HEK293 (cell line): ENCODE results near the gene NTRK3.

Experiments used
- CTCF ChIA-PET: fragments of 350-600 bp; formaldehyde crosslinking; extraction: SDS; loops from one replicate; lab custom pipeline; 2021; ENCODE audit warnings: antibody characterized with exemption; lab: Yijun Ruan, JAX
- POLR2A ChIA-PET: fragments of 300-600 bp; formaldehyde crosslinking; extraction: SDS; loops from one replicate; lab custom pipeline; 2020; ENCODE audit warnings: antibody characterized with exemption, inconsistent platforms; lab: Yijun Ruan, JAX
- H3K27ac ChIP-seq: fragments of 200-500 bp; sonication (Bioruptor generic); 2 replicates; pipeline ENCODE4 v1.5.1; 2014; ENCODE audit warnings: low read depth, low read length, control low read depth, inconsistent platforms; ENCODE audit errors: extremely low read depth
- H3K36me3 ChIP-seq, 2 experiments: fragments of 200-500 bp in 1 of 2; sonication (Bioruptor generic) in 1 of 2; 1 replicate in 1 of 2; 2 replicates in 1 of 2; pipeline ENCODE4 v1.5.1; 2014 to 2017; ENCODE audit warnings: inconsistent platforms in 2 of 2, low read length in 2 of 2; ENCODE audit not compliant: control insufficient read depth in 2 of 2, insufficient read depth in 1 of 2
- H3K4me1 ChIP-seq: fragments of 200-500 bp; sonication (Bioruptor generic); 2 replicates; pipeline ENCODE4 v1.5.1; 2014; ENCODE audit warnings: mild to moderate bottlenecking, low read length, inconsistent platforms; ENCODE audit not compliant: control insufficient read depth, insufficient read depth
- H3K4me3 ChIP-seq: 2 replicates; pipeline ENCODE4 v1.5.1; 2011; ENCODE audit warnings: low read depth, mild to moderate bottlenecking, control low read depth, low read length, moderate library complexity
- H3K9me3 ChIP-seq: fragments of 200-500 bp; sonication (Bioruptor generic); 2 replicates; pipeline ENCODE4 v1.5.1; 2014; ENCODE audit warnings: low read depth, low read length, inconsistent platforms; ENCODE audit not compliant: control insufficient read depth, insufficient read depth
- HOXD13 ChIP-seq: sonication (generic); formaldehyde crosslinking; IDR thresholded peaks from 2 replicates; pipeline ENCODE4 v1.8.0; 2022; ENCODE audit warnings: missing genetic modification reagents, borderline replicate concordance
- IKZF3 ChIP-seq: fragments of 450-650 bp; IDR thresholded peaks from 2 replicates; pipeline ENCODE4 v1.5.0; 2018; ENCODE audit warnings: missing biosample characterization, mild to moderate bottlenecking, missing genetic modification characterization, moderate library complexity
- KLF9 ChIP-seq: fragments of 450-650 bp; formaldehyde crosslinking; IDR thresholded peaks from 2 replicates; pipeline ENCODE4 v1.5.1; 2016; ENCODE audit warnings: missing biosample characterization, missing genetic modification characterization, low read depth
- RBAK ChIP-seq: fragments of 450-650 bp; formaldehyde crosslinking; IDR thresholded peaks from 2 replicates; pipeline ENCODE4 v1.5.1; 2016; ENCODE audit warnings: missing biosample characterization, missing genetic modification characterization
- ZBTB20 ChIP-seq: fragments of 450-650 bp; formaldehyde crosslinking; IDR thresholded peaks from 2 replicates; pipeline ENCODE4 v1.5.1; 2016; ENCODE audit warnings: missing biosample characterization, missing genetic modification characterization
- ZFP3 ChIP-seq: fragments of 450-650 bp; formaldehyde crosslinking; IDR thresholded peaks from 2 replicates; pipeline ENCODE4 v1.5.1; 2016; ENCODE audit warnings: low read depth, missing biosample characterization, missing genetic modification characterization
- ZNF132 ChIP-seq: fragments of 450-650 bp; formaldehyde crosslinking; IDR thresholded peaks from 2 replicates; pipeline ENCODE4 v1.5.1; 2017; ENCODE audit warnings: missing biosample characterization, missing genetic modification characterization, borderline replicate concordance
- ZNF138 ChIP-seq: fragments of 450-650 bp; formaldehyde crosslinking; IDR thresholded peaks from 2 replicates; pipeline ENCODE4 v1.5.1; 2016; ENCODE audit warnings: missing biosample characterization, missing genetic modification characterization, borderline replicate concordance
- ZNF214 ChIP-seq: fragments of 450-650 bp; formaldehyde crosslinking; IDR thresholded peaks from 2 replicates; pipeline ENCODE4 v1.5.1; 2017; ENCODE audit warnings: missing biosample characterization, mild to moderate bottlenecking, missing genetic modification characterization, borderline replicate concordance
- ZNF335 ChIP-seq: fragments of 450-650 bp; formaldehyde crosslinking; conservative IDR thresholded peaks from 2 replicates; pipeline ENCODE4 v1.5.1; 2016; ENCODE audit warnings: missing biosample characterization, missing genetic modification characterization
- ZNF423 ChIP-seq: fragments of 450-650 bp; formaldehyde crosslinking; IDR thresholded peaks from 2 replicates; pipeline ENCODE4 v1.5.1; 2016; ENCODE audit warnings: missing biosample characterization, missing genetic modification characterization
- ZNF501 ChIP-seq: fragments of 450-650 bp; formaldehyde crosslinking; IDR thresholded peaks from 2 replicates; pipeline ENCODE4 v1.5.1; 2016; ENCODE audit warnings: missing biosample characterization, missing genetic modification characterization
- ZNF529 ChIP-seq: fragments of 450-650 bp; formaldehyde crosslinking; IDR thresholded peaks from 2 replicates; pipeline ENCODE4 v1.5.1; 2017; ENCODE audit warnings: missing genetic modification characterization, missing biosample characterization; ENCODE audit not compliant: insufficient replicate concordance
- ZNF792 ChIP-seq: fragments of 450-650 bp; formaldehyde crosslinking; IDR thresholded peaks from 2 replicates; pipeline ENCODE4 v1.5.1; 2016; ENCODE audit warnings: missing biosample characterization, missing genetic modification characterization
- ZNF830 ChIP-seq: fragments of 450-650 bp; IDR thresholded peaks from 2 replicates; pipeline ENCODE4 v1.5.0; 2018; ENCODE audit warnings: missing biosample characterization, missing genetic modification characterization, low read depth, mild to moderate bottlenecking, moderate library complexity
- ZNF837 ChIP-seq: fragments of 450-650 bp; formaldehyde crosslinking; IDR thresholded peaks from 2 replicates; pipeline ENCODE4 v1.5.1; 2016; ENCODE audit warnings: missing biosample characterization, missing genetic modification characterization
- ZNF843 ChIP-seq: fragments of 450-650 bp; formaldehyde crosslinking; IDR thresholded peaks from 2 replicates; pipeline ENCODE4 v1.5.1; 2016; ENCODE audit warnings: missing biosample characterization, missing genetic modification characterization
- TF ChIP-seq, protein P1 (sequence below): fragments of 450-650 bp; formaldehyde crosslinking; optimal IDR thresholded peaks from 2 replicates; pipeline ENCODE3; 2016; ENCODE audit warnings: missing biosample characterization, mild to moderate bottlenecking, missing genetic modification characterization
- TF ChIP-seq, protein P2 (sequence below): fragments of 450-650 bp; formaldehyde crosslinking; IDR thresholded peaks from 2 replicates; pipeline ENCODE4 v1.5.1; 2016; ENCODE audit warnings: missing biosample characterization, missing genetic modification characterization, borderline replicate concordance
- TF ChIP-seq, protein P3 (sequence below): fragments of 450-650 bp; formaldehyde crosslinking; IDR thresholded peaks from 2 replicates; pipeline ENCODE4 v1.5.1; 2017; ENCODE audit warnings: missing biosample characterization, missing genetic modification characterization

NTRK3 gene

DNA sequence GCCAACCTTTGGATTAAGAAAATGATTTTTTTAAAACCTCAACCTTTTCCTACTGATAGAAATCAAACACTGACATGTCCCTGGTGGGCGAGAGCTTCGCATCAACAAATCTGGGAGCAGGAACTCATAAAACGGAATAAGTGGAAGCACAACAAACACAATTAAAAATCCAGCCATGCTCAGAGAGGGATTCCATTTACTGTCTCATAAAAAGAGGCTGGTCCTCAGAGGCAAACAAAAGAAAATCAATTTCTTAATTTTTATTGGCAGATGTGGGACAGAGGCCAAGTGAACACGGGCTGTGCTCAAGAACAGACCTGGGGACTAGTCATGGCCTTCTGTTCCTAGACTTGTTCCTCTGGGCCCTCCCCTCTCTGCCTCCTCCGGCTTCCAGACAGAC lies 214.5 kb downstream of the NTRK3 start:
- Histone ChIP-seq H3K27ac (no peak overlapping the region), H3K4me3 (no peak overlapping the region), H3K36me3 (no peaks in the 10 kb centered on the region), H3K9me3 (no peaks in the 10 kb centered on the region)
- TF ChIP-seq ZNF843 (tag by site-specific recombination) (no peak), ZNF837 (tag by site-specific recombination) (no peak), HOXD13 (CRISPR knock-in tag) (peak; percentile 83; the same call in 1 of the 2 replicates)
- TF ChIP-seq, all 188 proteins: peak for 1
- ChIA-PET POLR2A (no interaction called here), CTCF (interaction anchor here (1.0 kb wide), 1 partner anchor 40 kb away, joined by 3 read pairs; no protein-coding TSS in a partner anchor)
- H3K4me1 ChIP-seq: peaks cover 7% of the 10 kb centered on the region

DNA sequence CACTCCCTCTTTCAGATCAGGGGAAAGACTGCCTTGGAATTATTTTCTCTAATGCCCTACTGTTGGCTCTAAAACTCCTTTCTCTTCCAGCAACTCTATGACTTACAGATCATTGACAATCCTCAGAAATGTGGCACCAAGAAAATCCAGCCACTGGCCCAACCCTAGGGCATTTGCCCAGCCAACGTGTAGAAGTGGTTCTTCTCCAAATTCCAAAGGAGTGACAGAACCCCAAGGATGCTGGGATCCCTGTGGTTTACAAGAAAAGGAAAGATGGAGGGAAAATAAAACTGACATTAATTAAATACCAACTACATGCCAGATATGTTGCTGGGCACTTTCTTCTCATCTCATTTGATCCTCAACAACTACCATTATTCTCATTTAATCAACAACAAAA lies 216.0 kb downstream of the NTRK3 start:
- H3K27ac ChIP-seq: no peak overlapping the region
- TF ChIP-seq ZNF132: no peak
- no peak for TF ChIP-seq ZFP3 (tag by site-specific recombination)
- TF ChIP-seq ZNF501 (tag by site-specific recombination): no peak
- TF ChIP-seq ZNF335: no peak
- TF ChIP-seq ZNF214 (tag by site-specific recombination): no peak
- no peak for TF ChIP-seq ZNF830 (tag by site-specific recombination)
- no peak for TF ChIP-seq ZNF529 (tag by site-specific recombination)
- TF ChIP-seq, protein P1, sequence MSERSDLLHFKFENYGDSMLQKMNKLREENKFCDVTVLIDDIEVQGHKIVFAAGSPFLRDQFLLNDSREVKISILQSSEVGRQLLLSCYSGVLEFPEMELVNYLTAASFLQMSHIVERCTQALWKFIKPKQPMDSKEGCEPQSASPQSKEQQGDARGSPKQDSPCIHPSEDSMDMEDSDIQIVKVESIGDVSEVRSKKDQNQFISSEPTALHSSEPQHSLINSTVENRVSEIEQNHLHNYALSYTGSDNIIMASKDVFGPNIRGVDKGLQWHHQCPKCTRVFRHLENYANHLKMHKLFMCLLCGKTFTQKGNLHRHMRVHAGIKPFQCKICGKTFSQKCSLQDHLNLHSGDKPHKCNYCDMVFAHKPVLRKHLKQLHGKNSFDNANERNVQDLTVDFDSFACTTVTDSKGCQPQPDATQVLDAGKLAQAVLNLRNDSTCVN (tag by site-specific recombination): no peak
- TF ChIP-seq, protein P2, sequence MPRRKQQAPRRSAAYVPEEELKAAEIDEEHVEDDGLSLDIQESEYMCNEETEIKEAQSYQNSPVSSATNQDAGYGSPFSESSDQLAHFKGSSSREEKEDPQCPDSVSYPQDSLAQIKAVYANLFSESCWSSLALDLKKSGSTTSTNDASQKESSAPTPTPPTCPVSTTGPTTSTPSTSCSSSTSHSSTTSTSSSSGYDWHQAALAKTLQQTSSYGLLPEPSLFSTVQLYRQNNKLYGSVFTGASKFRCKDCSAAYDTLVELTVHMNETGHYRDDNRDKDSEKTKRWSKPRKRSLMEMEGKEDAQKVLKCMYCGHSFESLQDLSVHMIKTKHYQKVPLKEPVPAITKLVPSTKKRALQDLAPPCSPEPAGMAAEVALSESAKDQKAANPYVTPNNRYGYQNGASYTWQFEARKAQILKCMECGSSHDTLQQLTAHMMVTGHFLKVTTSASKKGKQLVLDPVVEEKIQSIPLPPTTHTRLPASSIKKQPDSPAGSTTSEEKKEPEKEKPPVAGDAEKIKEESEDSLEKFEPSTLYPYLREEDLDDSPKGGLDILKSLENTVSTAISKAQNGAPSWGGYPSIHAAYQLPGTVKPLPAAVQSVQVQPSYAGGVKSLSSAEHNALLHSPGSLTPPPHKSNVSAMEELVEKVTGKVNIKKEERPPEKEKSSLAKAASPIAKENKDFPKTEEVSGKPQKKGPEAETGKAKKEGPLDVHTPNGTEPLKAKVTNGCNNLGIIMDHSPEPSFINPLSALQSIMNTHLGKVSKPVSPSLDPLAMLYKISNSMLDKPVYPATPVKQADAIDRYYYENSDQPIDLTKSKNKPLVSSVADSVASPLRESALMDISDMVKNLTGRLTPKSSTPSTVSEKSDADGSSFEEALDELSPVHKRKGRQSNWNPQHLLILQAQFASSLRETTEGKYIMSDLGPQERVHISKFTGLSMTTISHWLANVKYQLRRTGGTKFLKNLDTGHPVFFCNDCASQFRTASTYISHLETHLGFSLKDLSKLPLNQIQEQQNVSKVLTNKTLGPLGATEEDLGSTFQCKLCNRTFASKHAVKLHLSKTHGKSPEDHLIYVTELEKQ (tag by site-specific recombination): no peak
- peaks cover 7% of the 10 kb centered on the region for H3K4me1 ChIP-seq
- ChIA-PET POLR2A (no interaction called here), CTCF (no interaction called here)
- no peaks in the 10 kb centered on the region for H3K9me3 ChIP-seq
- H3K36me3 ChIP-seq: no peaks in the 10 kb centered on the region
- no peak overlapping the region for H3K4me3 ChIP-seq

DNA sequence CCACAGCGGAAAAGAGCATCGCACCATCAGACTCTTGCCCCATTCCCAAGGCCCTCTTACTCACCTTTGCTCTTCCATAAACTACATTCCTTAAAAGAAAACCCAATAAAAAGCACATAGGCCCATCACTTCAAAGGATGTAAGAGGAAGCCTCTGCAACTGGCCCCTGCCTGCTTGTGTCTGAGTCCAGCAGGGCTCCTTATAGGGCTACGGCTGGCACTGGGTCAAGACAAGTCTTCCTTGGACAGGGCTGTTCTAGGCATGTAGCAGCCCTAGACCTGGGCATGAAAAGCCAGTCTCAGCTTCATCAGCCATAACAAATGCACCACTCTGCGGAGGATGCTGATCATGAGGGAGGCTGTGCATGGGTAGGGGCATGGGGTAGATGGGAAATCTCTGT lies 218.3 kb downstream of the NTRK3 start:
- Histone ChIP-seq H3K27ac (no peak overlapping the region), H3K36me3 (no peaks in the 10 kb centered on the region), H3K4me1 (peaks cover 7% of the 10 kb centered on the region), H3K9me3 (no peaks in the 10 kb centered on the region), H3K4me3 (no peak overlapping the region)
- CTCF ChIA-PET: interaction anchor here (0.6 to 0.8 kb wide), 2 partner anchors 30 to 113 kb away, joined by 3 to 4 read pairs; no protein-coding TSS in a partner anchor
- POLR2A ChIA-PET: no interaction called here
- TF ChIP-seq RBAK (no peak), ZBTB20 (no peak), IKZF3 (tag by site-specific recombination) (no peak), ZNF423 (no peak), KLF9 (tag by site-specific recombination) (no peak), ZNF138 (tag by site-specific recombination) (no peak), ZNF792 (tag by site-specific recombination) (no peak)
- TF ChIP-seq, protein P2 (tag by site-specific recombination): no peak
- TF ChIP-seq, protein P3, sequence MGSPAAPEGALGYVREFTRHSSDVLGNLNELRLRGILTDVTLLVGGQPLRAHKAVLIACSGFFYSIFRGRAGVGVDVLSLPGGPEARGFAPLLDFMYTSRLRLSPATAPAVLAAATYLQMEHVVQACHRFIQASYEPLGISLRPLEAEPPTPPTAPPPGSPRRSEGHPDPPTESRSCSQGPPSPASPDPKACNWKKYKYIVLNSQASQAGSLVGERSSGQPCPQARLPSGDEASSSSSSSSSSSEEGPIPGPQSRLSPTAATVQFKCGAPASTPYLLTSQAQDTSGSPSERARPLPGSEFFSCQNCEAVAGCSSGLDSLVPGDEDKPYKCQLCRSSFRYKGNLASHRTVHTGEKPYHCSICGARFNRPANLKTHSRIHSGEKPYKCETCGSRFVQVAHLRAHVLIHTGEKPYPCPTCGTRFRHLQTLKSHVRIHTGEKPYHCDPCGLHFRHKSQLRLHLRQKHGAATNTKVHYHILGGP (tag by site-specific recombination): no peak
